MM.1S (cell line): ENCODE data around the gene MCCD1.

Source experiments
- DNase-seq: peaks from one replicate; pipeline ENCODE4 v3.0.0-alpha.2; 2015
- H2AFZ ChIP-seq: fragments of 300-600 bp; sonication (generic); 2 replicates; pipeline ENCODE4 v1.6.0; 2016; ENCODE audit warnings: antibody characterized with exemption, low read length
- H3F3A ChIP-seq: fragments of 300-600 bp; sonication (generic); 2 replicates; pipeline ENCODE4 v1.6.1; 2016; ENCODE audit warnings: mild to moderate bottlenecking, antibody characterized with exemption, low read length, moderate library complexity, mixed read lengths; ENCODE audit not compliant: insufficient read depth
- H3K27ac ChIP-seq: fragments of 300-600 bp; sonication (generic); 2 replicates; pipeline ENCODE4 v1.5.1; 2016; ENCODE audit warnings: mild to moderate bottlenecking, low read length
- H3K27me3 ChIP-seq: fragments of 300-600 bp; sonication (generic); replicated peaks from 2 replicates; pipeline ENCODE4 v1.6.0; 2016; ENCODE audit warnings: low read length; ENCODE audit not compliant: insufficient read depth
- H3K36me3 ChIP-seq: fragments of 300-600 bp; sonication (generic); replicated peaks from 2 replicates; pipeline ENCODE4 v1.6.1; 2016; ENCODE audit warnings: mild to moderate bottlenecking, low read length, mixed read lengths; ENCODE audit not compliant: insufficient read depth
- H3K4me1 ChIP-seq: fragments of 300-600 bp; sonication (generic); 2 replicates; pipeline ENCODE4 v1.6.1; 2016; ENCODE audit warnings: low read length, mixed read lengths
- H3K4me2 ChIP-seq: fragments of 300-600 bp; sonication (generic); 2 replicates; pipeline ENCODE4 v1.6.0; 2016; ENCODE audit warnings: low read depth, low read length
- H3K4me3 ChIP-seq: fragments of 300-600 bp; sonication (generic); 2 replicates; pipeline ENCODE4 v1.5.1; 2016; ENCODE audit warnings: low read length, mixed read lengths
- H3K79me2 ChIP-seq: fragments of 300-600 bp; sonication (generic); 2 replicates; pipeline ENCODE4 v1.6.1; 2016; ENCODE audit warnings: mixed run types, low read length, mixed read lengths
- H3K9ac ChIP-seq: fragments of 300-600 bp; sonication (generic); 2 replicates; pipeline ENCODE4 v1.6.1; 2016; ENCODE audit warnings: low read length, mixed read lengths
- H3K9me2 ChIP-seq: fragments of 300-600 bp; sonication (generic); replicated peaks from 2 replicates; pipeline ENCODE4 v1.6.1; 2016; ENCODE audit warnings: mild to moderate bottlenecking, low read length, mixed read lengths; ENCODE audit not compliant: insufficient read depth
- H3K9me3 ChIP-seq: fragments of 300-600 bp; sonication (generic); replicated peaks from 2 replicates; pipeline ENCODE4 v1.6.1; 2016; ENCODE audit warnings: mild to moderate bottlenecking, low read length, mixed read lengths; ENCODE audit not compliant: insufficient read depth
- H4K20me1 ChIP-seq: fragments of 300-600 bp; sonication (generic); 2 replicates; pipeline ENCODE4 v1.6.1; 2016; ENCODE audit warnings: mild to moderate bottlenecking, low read length, moderate library complexity, mixed read lengths; ENCODE audit not compliant: insufficient read depth
- EZH2 ChIP-seq: fragments of 300-600 bp; sonication (generic); optimal IDR thresholded peaks from 2 replicates; pipeline ENCODE3; 2017; ENCODE audit warnings: low read depth, mild to moderate bottlenecking, antibody characterized with exemption, low read length, mixed read lengths
- EZH2phosphoT487 ChIP-seq: fragments of 300-600 bp; sonication (generic); IDR thresholded peaks from 2 replicates; pipeline ENCODE4 v1.6.1; 2018; ENCODE audit warnings: antibody characterized with exemption, low read length
- TF ChIP-seq, protein P1 (sequence below): fragments of 300-600 bp; sonication (generic); IDR thresholded peaks from 2 replicates; pipeline ENCODE4 v1.5.1; 2016; ENCODE audit warnings: antibody characterized with exemption, low read length, mixed read lengths

The MCCD1 gene

GRCh38 chr6:31529329-31530150 is 778 bp downstream of the MCCD1 start:
- no peaks in the 10 kb centered on the region for H3K9me3 ChIP-seq
- peaks cover 21% of the 10 kb centered on the region for H3F3A ChIP-seq
- H3K4me2 ChIP-seq = no peak overlapping the region
- H3K4me1 ChIP-seq = no peaks in the 10 kb centered on the region
- H3K79me2 ChIP-seq = peaks cover 8% of the 10 kb centered on the region
- no peaks in the 10 kb centered on the region for H3K27me3 ChIP-seq
- no peaks in the 10 kb centered on the region for H3K9me2 ChIP-seq
- no peak for DNase-seq
- no peak overlapping the region for H2AFZ ChIP-seq
- no peak overlapping the region for H3K27ac ChIP-seq
- H3K9ac ChIP-seq = no peak overlapping the region
- H3K36me3 ChIP-seq = peaks cover under 1% of the 10 kb centered on the region
- no peaks in the 10 kb centered on the region for H4K20me1 ChIP-seq
- TF ChIP-seq, protein P1, sequence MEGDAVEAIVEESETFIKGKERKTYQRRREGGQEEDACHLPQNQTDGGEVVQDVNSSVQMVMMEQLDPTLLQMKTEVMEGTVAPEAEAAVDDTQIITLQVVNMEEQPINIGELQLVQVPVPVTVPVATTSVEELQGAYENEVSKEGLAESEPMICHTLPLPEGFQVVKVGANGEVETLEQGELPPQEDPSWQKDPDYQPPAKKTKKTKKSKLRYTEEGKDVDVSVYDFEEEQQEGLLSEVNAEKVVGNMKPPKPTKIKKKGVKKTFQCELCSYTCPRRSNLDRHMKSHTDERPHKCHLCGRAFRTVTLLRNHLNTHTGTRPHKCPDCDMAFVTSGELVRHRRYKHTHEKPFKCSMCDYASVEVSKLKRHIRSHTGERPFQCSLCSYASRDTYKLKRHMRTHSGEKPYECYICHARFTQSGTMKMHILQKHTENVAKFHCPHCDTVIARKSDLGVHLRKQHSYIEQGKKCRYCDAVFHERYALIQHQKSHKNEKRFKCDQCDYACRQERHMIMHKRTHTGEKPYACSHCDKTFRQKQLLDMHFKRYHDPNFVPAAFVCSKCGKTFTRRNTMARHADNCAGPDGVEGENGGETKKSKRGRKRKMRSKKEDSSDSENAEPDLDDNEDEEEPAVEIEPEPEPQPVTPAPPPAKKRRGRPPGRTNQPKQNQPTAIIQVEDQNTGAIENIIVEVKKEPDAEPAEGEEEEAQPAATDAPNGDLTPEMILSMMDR = no peak
- TF ChIP-seq EZH2 (no peak), EZH2phosphoT487 (no peak)
- H3K4me3 ChIP-seq = no peak overlapping the region

- Histone ChIP-seq H3K4me1 (no peaks in the 10 kb centered on the region), H3K27me3 (no peaks in the 10 kb centered on the region), H3K9me3 (no peaks in the 10 kb centered on the region), H2AFZ (no peak overlapping the region), H3K9me2 (no peaks in the 10 kb centered on the region), H3K27ac (no peak overlapping the region), H4K20me1 (peaks cover 3% of the 10 kb centered on the region), H3K4me3 (no peak overlapping the region), H3K4me2 (no peak overlapping the region), H3K9ac (no peak overlapping the region), H3K79me2 (peaks cover 19% of the 10 kb centered on the region), H3K36me3 (peaks cover 7% of the 10 kb centered on the region), H3F3A (peaks cover 23% of the 10 kb centered on the region)
- TF ChIP-seq, protein P1 = no peak
- TF ChIP-seq EZH2phosphoT487 (no peak), EZH2 (no peak)
- no peak for DNase-seq
Measured at GRCh38 chr6:31530659-31531058, 1.9 kb downstream of the MCCD1 start.

DNA sequence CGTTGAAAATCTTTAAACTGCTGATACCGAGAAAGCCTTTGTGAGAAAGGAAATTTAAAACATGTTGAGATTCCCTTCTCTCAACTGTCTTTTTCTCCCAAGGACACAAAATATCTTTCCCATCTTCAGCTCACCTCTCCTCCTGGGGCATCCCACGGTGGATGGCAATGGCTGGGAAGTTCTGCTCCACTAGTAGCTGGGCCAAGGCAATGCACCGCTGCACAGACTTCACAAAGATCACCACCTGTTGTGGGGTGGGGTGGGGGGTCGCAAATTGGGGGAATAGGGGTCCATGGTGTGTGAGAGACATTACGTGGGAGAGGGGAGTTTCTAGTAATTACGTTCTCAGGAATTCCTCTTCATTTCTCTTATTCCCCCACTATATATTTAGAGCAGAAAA is 2.4 kb downstream of the MCCD1 start:
- Histone ChIP-seq H4K20me1 (peaks cover 8% of the 10 kb centered on the region), H3K4me1 (no peaks in the 10 kb centered on the region), H3K27me3 (no peaks in the 10 kb centered on the region), H3K4me2 (no peak overlapping the region), H3K9me2 (no peaks in the 10 kb centered on the region), H3F3A (peaks cover 23% of the 10 kb centered on the region), H3K9me3 (no peaks in the 10 kb centered on the region), H3K79me2 (peaks cover 24% of the 10 kb centered on the region), H3K4me3 (no peak overlapping the region), H3K27ac (no peak overlapping the region), H2AFZ (no peak overlapping the region), H3K36me3 (peaks cover 7% of the 10 kb centered on the region), H3K9ac (no peak overlapping the region)
- DNase-seq = no peak
- TF ChIP-seq, protein P1 = no peak
- TF ChIP-seq EZH2phosphoT487 (no peak), EZH2 (no peak)
